Stomach smooth muscle (tissue), 2 donors: ENCODE data around the gene NR6A1.

Source experiments
- H3K27ac ChIP-seq: one replicate; pipeline ENCODE4 v1.7.0; 2013; ENCODE audit warnings: mild to moderate bottlenecking, low read length, inconsistent platforms
- H3K27me3 ChIP-seq, 2 donors: one replicate each; pipeline ENCODE4 v1.7.0; 2013; ENCODE audit warnings: low read length in 2 of 2; ENCODE audit not compliant: insufficient read depth in 2 of 2, control insufficient read depth in 1 of 2
- H3K36me3 ChIP-seq, 2 donors: one replicate each; pipeline ENCODE4 v1.7.0; 2013; ENCODE audit warnings: low read length in 2 of 2; ENCODE audit not compliant: control insufficient read depth in 2 of 2, insufficient read depth in 2 of 2
- H3K4me1 ChIP-seq: one replicate; pipeline ENCODE4 v1.7.0; 2013; ENCODE audit warnings: low read length; ENCODE audit not compliant: control insufficient read depth, insufficient read depth
- H3K4me3 ChIP-seq, 2 donors: one replicate each; pipeline ENCODE4 v1.7.0; 2013; ENCODE audit warnings: low read length in 2 of 2
- H3K9ac ChIP-seq, 2 donors: one replicate each; pipeline ENCODE4 v1.7.0; 2013; ENCODE audit warnings: low read length in 2 of 2, mild to moderate bottlenecking in 1 of 2
- H3K9me3 ChIP-seq, 2 donors: one replicate each; pipeline ENCODE4 v1.7.0; 2013; ENCODE audit warnings: low read length in 2 of 2; ENCODE audit not compliant: control insufficient read depth in 2 of 2
- donor health status: healthy.
- donor health status: Pancreatic carcinoma.

NR6A1 gene

GRCh38 chr9:124569942-124570341 lies 201.2 kb downstream of the NR6A1 start:
- no peaks in the 10 kb centered on the region for H3K27me3 ChIP-seq
- H3K4me1 ChIP-seq, result no peaks in the 10 kb centered on the region
- no peaks in the 10 kb centered on the region for H3K36me3 ChIP-seq
- H3K27ac ChIP-seq, result no peak overlapping the region
- H3K4me3 ChIP-seq, result no peak overlapping the region
- H3K9ac ChIP-seq, result no peak overlapping the region
- no peaks in the 10 kb centered on the region for H3K9me3 ChIP-seq

GRCh38 chr9:124567362-124567761 lies 203.7 kb downstream of the NR6A1 start:
- Histone ChIP-seq H3K27ac (no peak overlapping the region), H3K9ac (no peak overlapping the region), H3K4me1 (no peaks in the 10 kb centered on the region), H3K9me3 (no peaks in the 10 kb centered on the region), H3K36me3 (no peaks in the 10 kb centered on the region), H3K4me3 (no peak overlapping the region), H3K27me3 (no peaks in the 10 kb centered on the region)

DNA sequence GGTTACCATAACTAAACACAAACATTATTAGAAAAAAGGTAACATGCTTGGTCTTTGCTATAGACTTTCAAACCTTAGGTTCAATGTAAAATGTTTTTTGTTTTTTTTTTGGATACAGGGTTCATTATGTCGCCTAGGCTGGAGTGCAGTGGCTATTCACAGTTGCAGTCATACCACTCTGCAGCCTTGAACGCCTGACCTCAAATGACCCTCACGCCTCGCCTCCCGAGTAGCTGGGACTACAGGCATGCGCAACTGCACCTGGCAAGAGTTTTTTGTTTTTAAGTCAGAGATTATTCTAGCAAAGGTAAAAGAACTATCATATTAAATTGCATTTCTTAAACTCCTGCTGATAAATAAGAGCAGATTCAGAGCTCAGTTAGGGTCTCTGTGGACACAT lies 208.8 kb downstream of the NR6A1 start:
- Histone ChIP-seq H3K9me3 (no peaks in the 10 kb centered on the region), H3K4me3 (no peak overlapping the region), H3K27ac (no peak overlapping the region), H3K27me3 (no peaks in the 10 kb centered on the region), H3K9ac (no peak overlapping the region), H3K36me3 (no peaks in the 10 kb centered on the region), H3K4me1 (no peaks in the 10 kb centered on the region)

DNA sequence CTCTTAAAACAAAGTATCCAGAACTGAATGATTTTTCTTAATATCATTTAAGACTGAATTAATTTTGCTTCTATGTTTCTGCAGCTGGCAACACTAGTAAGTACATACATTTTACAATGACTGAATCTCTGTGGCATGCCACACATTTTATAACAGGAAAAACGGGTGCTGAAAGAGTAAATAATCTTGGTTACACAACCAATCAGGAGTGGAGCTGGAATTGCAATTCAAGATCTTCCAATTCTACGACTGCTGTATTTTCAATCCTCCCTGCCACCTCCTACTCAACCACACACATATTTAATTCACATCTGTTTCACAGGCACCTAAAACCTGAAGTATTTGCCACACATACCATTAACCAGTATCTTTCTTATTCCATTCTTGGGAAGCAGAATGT lies 211.2 kb downstream of the NR6A1 start:
- no peaks in the 10 kb centered on the region for H3K9me3 ChIP-seq
- H3K4me3 ChIP-seq, result no peak overlapping the region
- H3K4me1 ChIP-seq, result no peaks in the 10 kb centered on the region
- no peak overlapping the region for H3K9ac ChIP-seq
- H3K27ac ChIP-seq, result no peak overlapping the region
- no peaks in the 10 kb centered on the region for H3K36me3 ChIP-seq
- no peaks in the 10 kb centered on the region for H3K27me3 ChIP-seq

- no peaks in the 10 kb centered on the region for H3K9me3 ChIP-seq
- no peaks in the 10 kb centered on the region for H3K27me3 ChIP-seq
- no peak overlapping the region for H3K4me3 ChIP-seq
- no peak overlapping the region for H3K9ac ChIP-seq
- no peaks in the 10 kb centered on the region for H3K36me3 ChIP-seq
- H3K27ac ChIP-seq, result no peak overlapping the region
- no peaks in the 10 kb centered on the region for H3K4me1 ChIP-seq
Measured at GRCh38 chr9:124558777-124559470, 212.2 kb downstream of the NR6A1 start.

- H3K9ac ChIP-seq, result no peak overlapping the region
- H3K9me3 ChIP-seq, result no peaks in the 10 kb centered on the region
- no peak overlapping the region for H3K4me3 ChIP-seq
- no peak overlapping the region for H3K27ac ChIP-seq
- no peaks in the 10 kb centered on the region for H3K36me3 ChIP-seq
- H3K27me3 ChIP-seq, result no peaks in the 10 kb centered on the region
- no peaks in the 10 kb centered on the region for H3K4me1 ChIP-seq
Measured at GRCh38 chr9:124557895-124558294, 213.2 kb downstream of the NR6A1 start.

DNA sequence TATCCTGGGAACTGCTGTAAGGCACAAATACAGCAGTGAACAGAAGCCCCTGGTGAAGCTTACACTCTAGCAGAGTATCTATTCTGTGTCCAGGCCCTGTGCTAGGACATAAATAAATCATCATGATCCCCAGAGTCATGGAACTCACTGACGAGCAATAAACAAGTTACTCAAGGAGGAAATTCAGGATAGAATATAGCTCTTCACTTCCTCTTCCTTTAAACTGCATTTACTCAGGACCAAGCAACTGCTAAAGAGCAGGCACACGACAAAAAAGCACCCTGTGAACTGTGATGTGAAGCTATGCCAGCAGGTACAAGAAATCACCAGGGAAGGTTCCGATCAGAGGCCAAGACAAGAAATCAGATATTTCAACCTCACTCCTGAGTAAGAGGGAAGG lies 216.1 kb downstream of the NR6A1 start:
- H3K4me3 ChIP-seq, result no peak overlapping the region
- H3K9ac ChIP-seq, result no peak overlapping the region
- H3K27ac ChIP-seq, result no peak overlapping the region
- H3K4me1 ChIP-seq, result no peaks in the 10 kb centered on the region
- H3K9me3 ChIP-seq, result no peaks in the 10 kb centered on the region
- H3K36me3 ChIP-seq, result no peaks in the 10 kb centered on the region
- peaks cover 0 to 3% of the 10 kb centered on the region in 2 donors for H3K27me3 ChIP-seq

DNA sequence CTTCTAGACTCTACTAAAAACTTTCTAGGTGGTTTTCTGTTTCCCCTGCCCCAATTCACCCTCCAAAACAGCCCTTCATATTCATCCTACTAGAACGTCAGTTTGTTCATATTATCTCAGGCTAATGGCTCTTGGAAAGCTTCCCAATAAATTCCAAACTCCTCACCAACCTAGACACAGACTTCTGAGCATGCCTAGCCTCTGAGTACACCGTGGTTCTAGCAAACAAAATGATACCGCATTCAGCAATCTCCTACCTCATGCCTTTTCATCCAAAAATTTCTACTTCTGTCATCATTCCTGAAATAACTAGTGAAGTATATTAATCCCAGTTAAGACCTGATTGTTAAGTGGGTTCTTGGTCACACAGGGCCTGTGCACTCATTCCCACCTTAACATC lies 217.4 kb downstream of the NR6A1 start:
- H3K9ac ChIP-seq, result no peak overlapping the region
- no peaks in the 10 kb centered on the region for H3K9me3 ChIP-seq
- no peaks in the 10 kb centered on the region for H3K4me1 ChIP-seq
- no peak overlapping the region for H3K4me3 ChIP-seq
- H3K27me3 ChIP-seq, result peaks cover 0 to 3% of the 10 kb centered on the region in 2 donors
- no peaks in the 10 kb centered on the region for H3K36me3 ChIP-seq
- no peak overlapping the region for H3K27ac ChIP-seq

GRCh38 chr9:124552273-124552605 lies 218.9 kb downstream of the NR6A1 start:
- H3K36me3 ChIP-seq, result no peaks in the 10 kb centered on the region
- peaks cover 0 to 3% of the 10 kb centered on the region in 2 donors for H3K27me3 ChIP-seq
- no peaks in the 10 kb centered on the region for H3K4me1 ChIP-seq
- H3K27ac ChIP-seq, result no peak overlapping the region
- H3K9ac ChIP-seq, result no peak overlapping the region
- no peaks in the 10 kb centered on the region for H3K9me3 ChIP-seq
- H3K4me3 ChIP-seq, result no peak overlapping the region

- Histone ChIP-seq H3K9ac (no peak overlapping the region), H3K9me3 (no peaks in the 10 kb centered on the region), H3K27ac (no peak overlapping the region), H3K4me1 (no peaks in the 10 kb centered on the region), H3K27me3 (peaks cover 0 to 3% of the 10 kb centered on the region in 2 donors), H3K36me3 (no peaks in the 10 kb centered on the region), H3K4me3 (no peak overlapping the region)
Measured at GRCh38 chr9:124551472-124552272, 219.4 kb downstream of the NR6A1 start.

DNA sequence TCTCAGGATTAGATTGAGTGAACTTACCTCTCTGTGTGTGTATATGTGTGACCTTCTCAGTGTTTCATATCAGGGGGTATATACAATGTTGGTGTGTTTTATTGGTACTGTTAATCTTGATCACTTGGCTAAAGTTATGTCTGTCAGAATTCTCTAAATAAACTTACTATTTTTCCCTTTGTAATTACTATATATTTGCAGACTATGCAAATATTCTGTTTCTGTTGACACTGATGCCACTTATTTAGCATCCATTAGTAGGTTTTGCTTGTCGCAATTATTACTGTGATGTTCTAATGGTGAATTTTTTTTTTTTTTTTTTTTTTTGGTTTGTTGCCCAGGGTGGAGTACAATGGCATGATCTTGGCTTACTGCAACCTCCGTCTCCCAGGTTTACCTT lies 221.0 kb downstream of the NR6A1 start:
- Histone ChIP-seq H3K9me3 (no peaks in the 10 kb centered on the region), H3K9ac (no peak overlapping the region), H3K27ac (no peak overlapping the region), H3K27me3 (peaks cover 0 to 3% of the 10 kb centered on the region in 2 donors), H3K36me3 (no peaks in the 10 kb centered on the region), H3K4me3 (no peak overlapping the region), H3K4me1 (no peaks in the 10 kb centered on the region)
